Measurements from ENCODE around the gene ATP6V0C. TPM values are rescaled to one million over a fixed set of nuclear protein-coding genes. Genes with fewer than 3 reads are reported as not detected.
"Not testable (repeated sequence)": the region's sequence is repeated elsewhere in the genome, so short reads cannot be mapped to it uniquely, and the experiment has no call there.

The ATP6V0C gene
- total RNA-seq, 2 donors from 2014 or later: 162 to 197 TPM

GRCh38 chr16:2473999-2474876 is 39.5 kb upstream of the ATP6V0C start:
- peak; percentile 64 to 66 for ATAC-seq
- intact Hi-C loops (cut with DNase I): no loop called here
- peak; percentile 64 for DNase-seq

DNA sequence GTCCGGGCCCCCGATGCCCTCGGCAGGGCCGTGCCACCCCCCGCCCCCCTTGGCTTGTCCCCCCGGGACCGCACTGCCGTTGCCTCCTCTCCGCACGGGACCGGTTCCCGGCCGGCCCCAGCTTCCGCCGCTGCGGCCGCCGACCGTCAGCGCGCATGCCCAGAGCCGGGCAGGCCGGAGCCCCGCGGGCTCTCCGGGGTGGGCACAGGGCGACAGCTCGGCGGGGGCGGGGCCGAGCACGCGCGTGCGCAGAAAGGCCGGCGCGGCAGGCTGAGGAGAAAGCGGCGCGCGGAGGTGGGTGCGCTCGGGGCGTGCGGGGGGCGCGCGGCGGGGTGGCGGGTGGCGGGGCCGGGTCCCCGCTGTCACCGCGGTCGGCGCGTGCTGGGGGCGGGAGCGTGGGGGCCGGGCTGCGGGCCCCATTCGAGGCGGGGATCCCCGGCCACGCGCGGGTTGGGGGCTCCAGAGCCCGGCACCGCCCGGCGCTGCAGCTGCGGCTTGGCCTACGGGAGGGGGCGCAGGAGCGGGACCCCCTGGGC is 38.8 kb upstream of the ATP6V0C start, which contains the start of gene TBC1D24:
TBC1D24 (plus strand) TSS at position 251 of the 536 bp plus-strand sequence. CDS start 21,022 bp downstream, outside the sequence.
- peak; percentile 88 for DNase-seq
- intact Hi-C loops (cut with DNase I): no loop called here
- peak; percentile 90 to 92 for ATAC-seq

GRCh38 chr16:2475413-2476344 is 38.1 kb upstream of the ATP6V0C start:
- intact Hi-C loops (cut with DNase I): no loop called here
- ATAC-seq: no peak
- DNase-seq: no peak

DNA sequence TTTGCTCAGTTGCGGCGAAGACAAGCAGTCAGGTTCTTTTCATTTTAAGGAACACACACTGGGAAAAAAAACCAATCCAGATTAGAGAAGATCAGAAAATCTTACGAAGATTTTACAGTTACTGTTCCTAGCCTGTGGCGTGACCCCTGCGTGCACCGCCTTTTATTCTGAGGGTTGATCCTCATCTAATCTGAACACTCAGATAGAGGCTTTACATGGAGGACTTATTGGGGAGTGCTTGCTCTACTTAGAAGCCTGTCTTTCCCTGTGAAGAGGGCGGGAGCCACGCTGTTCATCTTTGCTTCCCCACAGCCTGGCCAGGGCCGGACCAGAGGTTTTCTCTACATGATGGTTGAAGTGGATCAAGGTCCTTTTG is 37.4 kb upstream of the ATP6V0C start:
- intact Hi-C loops (cut with DNase I): no loop called here
- ATAC-seq (no peak), DNase-seq (no peak)

DNA sequence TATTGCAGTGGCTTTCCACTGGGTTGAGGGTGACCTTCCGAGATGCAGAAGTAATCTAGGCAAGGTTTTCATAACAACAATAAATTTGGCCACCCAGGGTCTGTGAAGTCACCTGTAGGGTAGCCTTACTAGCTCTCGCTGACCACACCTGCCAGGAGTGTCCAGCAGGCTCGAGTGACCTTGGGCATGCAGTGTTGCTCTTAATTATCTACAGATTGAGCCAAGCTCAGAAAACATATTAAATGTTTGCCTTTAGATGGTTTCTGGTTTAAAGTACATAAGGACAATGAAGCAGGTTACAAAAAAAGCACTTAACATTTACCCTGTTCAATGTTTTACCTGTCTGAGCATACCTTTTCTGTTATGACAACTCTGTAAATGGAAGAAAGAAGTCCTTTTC is 37.0 kb upstream of the ATP6V0C start:
- DNase-seq: no peak
- ATAC-seq: no peak
- intact Hi-C loops (cut with DNase I): no loop called here

DNA sequence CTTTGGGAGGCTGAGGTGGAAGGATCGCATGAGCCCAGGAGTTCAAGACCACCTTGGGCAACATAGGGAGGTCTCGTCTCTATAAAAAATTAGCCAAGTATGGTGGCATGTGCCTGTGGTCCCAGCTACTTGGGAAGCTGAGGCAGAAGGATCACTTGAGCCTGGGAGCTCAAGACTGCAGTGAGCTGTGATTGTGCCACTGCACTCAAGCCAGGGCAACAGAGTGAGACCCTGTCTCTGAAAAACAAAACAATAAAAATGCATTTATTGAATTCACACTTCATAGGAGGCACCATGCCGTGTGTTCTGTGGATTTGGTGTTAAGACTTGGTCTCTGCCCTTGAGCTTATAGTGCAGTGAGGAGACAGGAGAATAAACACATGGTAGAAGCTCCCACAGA is 36.4 kb upstream of the ATP6V0C start:
- intact Hi-C loops (cut with DNase I): no loop called here
- ATAC-seq (no peak), DNase-seq (no peak)

GRCh38 chr16:2478279-2478678 is 35.5 kb upstream of the ATP6V0C start:
- intact Hi-C loops (cut with DNase I): no loop called here
- ATAC-seq: no peak

DNA sequence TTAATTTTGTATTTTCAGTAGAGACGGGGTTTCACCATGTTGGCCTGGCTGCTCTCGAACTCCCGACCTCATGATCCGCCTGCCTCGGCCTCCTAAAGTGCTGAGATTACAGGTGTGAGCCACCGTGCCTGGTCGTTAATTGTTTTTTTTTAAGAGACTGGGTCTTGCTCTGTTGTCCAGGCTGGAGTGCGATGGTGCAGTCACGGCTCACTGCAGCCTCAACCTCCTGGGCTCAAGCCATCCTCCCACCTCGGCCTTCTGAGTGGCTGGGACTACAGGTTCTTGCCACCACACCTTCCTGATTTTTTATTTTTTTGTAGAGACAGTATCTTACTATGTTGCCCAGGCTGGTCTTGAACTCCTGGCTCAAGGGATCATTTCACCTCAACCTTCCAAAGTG is 33.8 kb upstream of the ATP6V0C start:
- DNase-seq, ATAC-seq: not testable (repeated sequence)

More at GRCh38 chr16:2478279-2478678, 35.5 kb upstream of the ATP6V0C start:
- no peak for DNase-seq

GRCh38 chr16:2480948-2481347 is 32.8 kb upstream of the ATP6V0C start:
- no peak for ATAC-seq
- intact Hi-C loops (cut with DNase I): no loop called here
- no peak for DNase-seq

More for the DNA sequence above, 33.8 kb upstream of the ATP6V0C start:
- intact Hi-C loops (cut with DNase I): not testable (repeated sequence)

DNA sequence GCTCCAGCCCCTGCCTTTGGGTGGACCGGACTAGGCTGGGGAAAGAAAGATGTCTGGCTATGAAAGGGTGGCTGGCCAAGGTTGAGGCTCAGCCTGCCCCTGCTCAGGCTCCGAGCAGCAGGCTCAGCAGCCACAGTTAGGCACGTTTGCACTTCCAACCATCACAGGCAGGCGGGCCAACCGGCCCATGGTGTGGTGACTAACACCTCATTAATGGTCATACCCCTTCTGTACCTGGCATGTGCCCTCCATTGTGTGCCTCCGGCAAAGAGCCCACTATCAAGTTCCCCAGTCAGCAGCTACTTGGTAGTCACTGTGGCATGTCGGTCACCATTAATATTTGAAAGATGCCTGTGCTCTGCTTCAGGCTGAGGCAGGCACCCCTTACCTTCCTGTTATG is 32.1 kb upstream of the ATP6V0C start:
- no peak for DNase-seq
- intact Hi-C loops (cut with DNase I): no loop called here

DNA sequence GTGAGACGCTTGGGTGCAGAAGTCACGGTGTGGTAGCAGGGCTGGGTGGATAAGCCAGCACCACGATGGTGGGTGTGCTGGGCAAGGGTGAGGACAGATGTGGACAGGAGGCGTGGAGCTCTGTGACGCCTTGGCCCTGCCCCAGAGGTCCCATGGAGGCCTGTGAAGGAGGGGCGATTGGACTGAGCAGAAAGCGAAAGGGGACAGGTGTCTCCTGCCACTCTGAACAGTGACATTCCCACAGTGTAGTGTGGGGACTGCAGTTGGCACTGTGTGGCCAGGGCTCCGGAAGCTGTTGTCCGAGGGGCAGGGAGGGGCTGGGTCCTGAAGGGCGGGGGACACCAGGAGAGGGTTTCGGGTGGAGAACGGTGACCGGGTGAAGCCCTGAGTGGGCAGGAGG is 31.5 kb upstream of the ATP6V0C start:
- ATAC-seq (no peak), DNase-seq (no peak)
- intact Hi-C loops (cut with DNase I): no loop called here

More for the DNA sequence above, 32.1 kb upstream of the ATP6V0C start:
- no peak for ATAC-seq

DNA sequence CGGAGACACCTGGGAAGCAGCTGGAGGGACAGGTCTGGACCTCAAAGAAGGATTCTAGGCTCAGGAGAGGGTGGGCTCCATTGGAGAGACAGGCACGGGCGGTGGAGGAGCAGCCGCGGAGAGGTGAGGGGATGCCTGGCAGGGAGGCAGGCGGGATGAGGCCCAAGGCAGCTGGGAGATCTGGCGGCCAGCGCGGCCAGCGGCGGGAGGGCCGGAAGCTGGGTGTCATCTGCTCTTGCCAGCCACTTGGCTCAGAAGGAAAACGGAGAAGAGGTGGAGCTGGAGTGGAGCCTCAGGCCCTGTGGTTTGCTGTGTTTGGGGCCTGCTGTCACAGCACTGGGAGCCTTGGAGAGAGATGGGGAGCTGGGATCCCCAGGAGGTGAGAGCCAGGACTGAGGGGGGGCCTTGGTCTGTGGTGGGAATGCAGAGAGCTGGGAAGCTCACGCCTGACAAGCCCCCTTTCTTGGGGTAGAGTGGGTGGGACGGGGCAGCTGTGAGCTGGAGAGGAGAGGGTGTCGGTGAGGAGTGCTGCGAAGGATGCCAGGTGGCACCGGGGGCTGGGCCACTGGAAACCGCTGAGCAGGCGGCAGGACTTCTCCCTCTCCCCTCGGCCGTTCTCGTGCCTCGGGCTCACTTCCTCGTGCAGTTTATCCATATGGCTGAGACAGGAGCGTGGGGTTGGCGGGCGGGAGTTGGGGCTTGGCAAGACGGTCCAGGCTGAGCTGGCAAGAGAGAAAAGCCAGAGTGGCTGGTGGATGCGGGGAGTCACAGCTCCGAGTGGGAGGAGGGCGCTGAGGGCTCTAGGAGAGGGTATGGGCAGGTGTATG is 30.8 kb upstream of the ATP6V0C start:
- peak; percentile 70 to 87 for ATAC-seq
- no peak for DNase-seq
- intact Hi-C loops (cut with DNase I): no loop called here

GRCh38 chr16:2483939-2484897 is 29.5 kb upstream of the ATP6V0C start:
- DNase-seq (no peak), ATAC-seq (no peak)
- intact Hi-C loops (cut with DNase I): no loop called here

DNA sequence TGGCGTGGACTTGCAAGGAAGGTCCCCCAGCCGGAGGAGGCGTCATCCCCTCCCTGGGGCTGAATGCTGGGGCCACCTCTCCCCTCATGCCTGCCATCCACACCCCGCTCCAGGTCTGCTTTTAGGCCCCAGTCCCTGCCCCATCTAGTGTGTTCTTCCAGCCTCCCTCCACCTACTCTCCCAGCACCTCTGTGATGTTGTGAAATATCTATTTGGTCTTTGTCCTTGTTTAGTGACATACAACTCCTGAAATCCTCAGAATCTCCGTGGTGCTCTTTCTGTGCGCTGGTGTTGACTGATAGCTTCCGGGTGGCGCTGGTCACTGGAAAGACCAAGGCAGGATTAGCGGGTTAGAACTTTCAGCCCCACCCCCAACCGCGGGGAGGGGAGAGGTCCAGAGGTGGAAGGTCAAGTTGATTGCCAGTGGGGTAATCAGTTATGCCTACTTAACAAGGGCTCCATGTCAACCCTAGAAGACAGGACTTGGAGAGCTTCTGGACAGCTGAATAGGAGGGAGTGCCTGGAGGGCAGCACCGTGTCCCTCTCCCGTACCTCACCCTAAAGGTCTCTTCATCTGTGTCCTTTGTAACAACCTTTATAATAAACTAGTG is 28.7 kb upstream of the ATP6V0C start:
- DNase-seq (no peak), ATAC-seq (no peak)
- intact Hi-C loops (cut with DNase I): no loop called here

GRCh38 chr16:2485811-2486507 is 27.8 kb upstream of the ATP6V0C start:
- DNase-seq (no peak), ATAC-seq (no peak)
- intact Hi-C loops (cut with DNase I): no loop called here

DNA sequence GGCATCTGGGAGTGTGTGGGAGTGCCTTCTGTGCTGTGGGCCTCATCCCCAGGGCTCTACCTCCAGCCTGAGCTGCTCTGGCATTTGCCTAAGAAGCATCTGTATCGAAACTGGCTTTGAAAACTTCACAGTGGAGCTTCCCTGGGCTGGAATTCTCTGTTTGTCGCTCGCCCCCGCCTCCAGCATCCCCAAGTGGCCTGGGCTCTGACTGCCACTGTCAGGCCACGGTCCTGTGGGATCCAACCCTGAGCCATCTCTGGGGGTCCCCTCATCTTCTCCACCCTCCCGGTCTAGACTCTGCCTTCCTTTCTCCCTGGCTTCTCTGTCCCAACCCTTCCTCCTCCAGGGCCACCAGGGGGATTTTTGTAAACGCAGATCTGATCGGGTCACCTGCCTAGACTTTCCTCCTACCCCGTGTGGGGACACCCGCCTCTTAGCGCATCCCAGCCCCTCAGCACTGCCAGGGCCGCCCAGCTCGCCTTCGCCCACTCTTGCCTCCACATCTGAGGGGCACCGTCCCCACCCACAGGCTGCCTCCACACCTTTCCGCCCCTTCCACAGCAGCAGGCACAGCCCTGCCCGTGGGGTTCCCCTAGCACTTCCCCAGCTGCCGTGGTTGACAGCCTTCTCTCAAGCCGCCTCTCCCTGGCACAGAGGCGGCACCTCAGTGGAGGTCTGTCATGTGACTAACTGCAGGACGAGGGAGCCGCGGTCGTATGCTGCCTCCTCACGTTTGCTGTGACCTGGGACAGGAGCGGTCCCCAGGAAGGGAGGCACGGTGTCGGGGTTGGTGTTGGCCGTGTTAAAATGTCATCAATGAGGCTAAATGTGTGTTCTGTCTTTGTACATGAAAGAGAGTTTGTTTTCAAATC is 26.9 kb upstream of the ATP6V0C start:
- no peak for DNase-seq
- peak; percentile 62 to 70 for ATAC-seq
- intact Hi-C loops (cut with DNase I): no loop called here
